ENCODE measurements around the gene LGALS9B.
"Not testable (repeated sequence)": the region's sequence is repeated elsewhere in the genome, so short reads cannot be mapped to it uniquely, and the experiment has no call there.

The LGALS9B gene

GRCh38 chr17:20447534-20448321 lies 19.6 kb downstream of the LGALS9B start:
- not testable (repeated sequence) for H3K36me3 Mint-ChIP-seq (ENCODE audit: low read depth); H3K4me1 Mint-ChIP-seq (ENCODE audit: low read depth); H3K27ac Mint-ChIP-seq; H3K4me3 Mint-ChIP-seq; DNase-seq; H3K9me3 Mint-ChIP-seq; H3K27me3 Mint-ChIP-seq

GRCh38 chr17:20446895-20447294 lies 20.4 kb downstream of the LGALS9B start:
- not testable (repeated sequence) for H3K4me1 Mint-ChIP-seq (ENCODE audit: low read depth); H3K36me3 Mint-ChIP-seq (ENCODE audit: low read depth); H3K4me3 Mint-ChIP-seq; H3K9me3 Mint-ChIP-seq; DNase-seq; H3K27ac Mint-ChIP-seq; H3K27me3 Mint-ChIP-seq

- H3K36me3 Mint-ChIP-seq (ENCODE audit: low read depth); H3K4me1 Mint-ChIP-seq (ENCODE audit: low read depth); H3K27me3 Mint-ChIP-seq; DNase-seq; H3K9me3 Mint-ChIP-seq; H3K4me3 Mint-ChIP-seq; H3K27ac Mint-ChIP-seq: not testable (repeated sequence)
Measured at GRCh38 chr17:20444581-20445236, 22.6 kb downstream of the LGALS9B start.

- DNase-seq; H3K27me3 Mint-ChIP-seq; H3K36me3 Mint-ChIP-seq (ENCODE audit: low read depth); H3K9me3 Mint-ChIP-seq; H3K27ac Mint-ChIP-seq; H3K4me1 Mint-ChIP-seq (ENCODE audit: low read depth); H3K4me3 Mint-ChIP-seq: not testable (repeated sequence)
Measured at GRCh38 chr17:20444173-20444572, 23.2 kb downstream of the LGALS9B start.

- not testable (repeated sequence) for H3K27ac Mint-ChIP-seq; H3K36me3 Mint-ChIP-seq (ENCODE audit: low read depth)
Measured at GRCh38 chr17:20443632-20444031, 23.7 kb downstream of the LGALS9B start.

GRCh38 chr17:20440665-20441064 lies 26.7 kb downstream of the LGALS9B start:
- H3K27ac Mint-ChIP-seq; DNase-seq; H3K27me3 Mint-ChIP-seq; H3K4me1 Mint-ChIP-seq (ENCODE audit: low read depth); H3K36me3 Mint-ChIP-seq (ENCODE audit: low read depth); H3K4me3 Mint-ChIP-seq; H3K9me3 Mint-ChIP-seq: not testable (repeated sequence)

More at GRCh38 chr17:20443632-20444031, 23.7 kb downstream of the LGALS9B start:
- DNase-seq; H3K4me1 Mint-ChIP-seq (ENCODE audit: low read depth); H3K9me3 Mint-ChIP-seq; H3K4me3 Mint-ChIP-seq; H3K27me3 Mint-ChIP-seq: not testable (repeated sequence)

- DNase-seq; H3K4me1 Mint-ChIP-seq (ENCODE audit: low read depth); H3K27me3 Mint-ChIP-seq; H3K36me3 Mint-ChIP-seq (ENCODE audit: low read depth); H3K27ac Mint-ChIP-seq; H3K4me3 Mint-ChIP-seq; H3K9me3 Mint-ChIP-seq: not testable (repeated sequence)
Measured at GRCh38 chr17:20435166-20435565, 32.2 kb downstream of the LGALS9B start.

- not testable (repeated sequence) for H3K27ac Mint-ChIP-seq; H3K4me3 Mint-ChIP-seq; H3K9me3 Mint-ChIP-seq; H3K27me3 Mint-ChIP-seq; H3K36me3 Mint-ChIP-seq (ENCODE audit: low read depth); DNase-seq; H3K4me1 Mint-ChIP-seq (ENCODE audit: low read depth)
Measured at GRCh38 chr17:20433382-20433781, 34.0 kb downstream of the LGALS9B start.

GRCh38 chr17:20427264-20427663 lies 40.1 kb downstream of the LGALS9B start:
- not testable (repeated sequence) for DNase-seq; H3K27me3 Mint-ChIP-seq; H3K27ac Mint-ChIP-seq; H3K36me3 Mint-ChIP-seq (ENCODE audit: low read depth); H3K9me3 Mint-ChIP-seq; H3K4me1 Mint-ChIP-seq (ENCODE audit: low read depth); H3K4me3 Mint-ChIP-seq

GRCh38 chr17:20422826-20423225 lies 44.5 kb downstream of the LGALS9B start:
- not testable (repeated sequence) for H3K4me1 Mint-ChIP-seq (ENCODE audit: low read depth); H3K4me3 Mint-ChIP-seq; H3K9me3 Mint-ChIP-seq; H3K36me3 Mint-ChIP-seq (ENCODE audit: low read depth); H3K27ac Mint-ChIP-seq; H3K27me3 Mint-ChIP-seq; DNase-seq

GRCh38 chr17:20418838-20419237 lies 48.5 kb downstream of the LGALS9B start:
- not testable (repeated sequence) for H3K9me3 Mint-ChIP-seq; H3K4me1 Mint-ChIP-seq (ENCODE audit: low read depth); DNase-seq; H3K4me3 Mint-ChIP-seq; H3K27ac Mint-ChIP-seq; H3K27me3 Mint-ChIP-seq; H3K36me3 Mint-ChIP-seq (ENCODE audit: low read depth)

GRCh38 chr17:20417492-20418080 lies 49.8 kb downstream of the LGALS9B start:
- H3K4me1 Mint-ChIP-seq (ENCODE audit: low read depth); H3K9me3 Mint-ChIP-seq; H3K27me3 Mint-ChIP-seq; H3K4me3 Mint-ChIP-seq; H3K36me3 Mint-ChIP-seq (ENCODE audit: low read depth); DNase-seq; H3K27ac Mint-ChIP-seq: not testable (repeated sequence)

GRCh38 chr17:20416381-20416911 lies 50.9 kb downstream of the LGALS9B start:
- H3K4me3 Mint-ChIP-seq; H3K4me1 Mint-ChIP-seq (ENCODE audit: low read depth); H3K27me3 Mint-ChIP-seq; DNase-seq; H3K9me3 Mint-ChIP-seq; H3K36me3 Mint-ChIP-seq (ENCODE audit: low read depth); H3K27ac Mint-ChIP-seq: not testable (repeated sequence)

GRCh38 chr17:20415479-20415878 lies 51.9 kb downstream of the LGALS9B start:
- not testable (repeated sequence) for H3K27me3 Mint-ChIP-seq; H3K9me3 Mint-ChIP-seq; H3K27ac Mint-ChIP-seq; H3K4me3 Mint-ChIP-seq; H3K36me3 Mint-ChIP-seq (ENCODE audit: low read depth); H3K4me1 Mint-ChIP-seq (ENCODE audit: low read depth); DNase-seq

Measured in activated T-cell treated with anti-CD3 and anti-CD28 coated beads, Interleukin-2, amount 50 U/mL, for 24 hours (primary cell).